ENCODE data around the gene ANKRD40.
"Not testable (repeated sequence)": the region's sequence is repeated elsewhere in the genome, so short reads cannot be mapped to it uniquely, and the experiment has no call there.

The ANKRD40 gene

GRCh38 chr17:50682938-50683337, 24.8 kb downstream of the ANKRD40 start:
- no peak overlapping the region for H2AFZ ChIP-seq (ENCODE audit: low read length)
- no peak overlapping the region for H3K4ac ChIP-seq (ENCODE audit: low read length)
- no peak overlapping the region for H2BK15ac ChIP-seq (ENCODE audit: low read length)
- no peaks in the 10 kb centered on the region for H3K36me3 ChIP-seq (replicated peaks in 1 of 2; ENCODE audit: control insufficient read depth in 2 of 2, insufficient read depth in 2 of 2, low read length in 2 of 2)
- H2BK12ac ChIP-seq (ENCODE audit: low read length): no peak overlapping the region
- no peak overlapping the region for H3K23ac ChIP-seq (ENCODE audit: low read depth, low read length, poor library complexity)
- no peak overlapping the region for H3K14ac ChIP-seq (ENCODE audit: low read length)
- H4K8ac ChIP-seq (ENCODE audit: low read depth, low read length): no peak overlapping the region
- H2AK5ac ChIP-seq (ENCODE audit: low read depth, low read length): no peak overlapping the region
- H3K9ac ChIP-seq (ENCODE audit: low read depth, low read length, poor library complexity): no peak overlapping the region
- no peak overlapping the region for H2BK5ac ChIP-seq (ENCODE audit: low read length)
- H3K4me1 ChIP-seq (ENCODE audit: control insufficient read depth in 2 of 2, insufficient read depth in 1 of 2, low read depth in 1 of 2, low read length in 2 of 2): peaks cover 23 to 26% of the 10 kb centered on the region in 2 donors
- peaks cover 0 to 9% (median 0%) of the 10 kb centered on the region in 3 experiments for H3K27me3 ChIP-seq (ENCODE audit: control insufficient read depth in 3 of 3, insufficient read depth in 3 of 3, low read depth in 1 of 3, low read length in 3 of 3)
- H3K27ac ChIP-seq (replicated peaks; ENCODE audit: low read length): no peak overlapping the region
- H3K4me3 ChIP-seq (ENCODE audit: low read length in 2 of 2): no peak overlapping the region
- no CpG with 5 or more reads among the region's 3 CpGs for WGBS, 2 donors (ENCODE audit: extremely low coverage in 2 of 2, insufficient read length in 2 of 2, insufficient replicate concordance in 1 of 2)
- no peak overlapping the region for H3K4me2 ChIP-seq (ENCODE audit: insufficient read depth, low read length, poor library complexity, severe bottlenecking)
- H3K18ac ChIP-seq (ENCODE audit: low read length): no peak overlapping the region
- H2BK120ac ChIP-seq (ENCODE audit: low read depth, low read length): no peak overlapping the region
- no peak for DNase-seq (ENCODE audit: low spot score)
- no peak overlapping the region for H4K91ac ChIP-seq (ENCODE audit: low read depth, low read length, poor library complexity)
- no peaks in the 10 kb centered on the region for H3K79me1 ChIP-seq (ENCODE audit: low read depth, low read length)
- no peaks in the 10 kb centered on the region for H3K9me3 ChIP-seq (replicated peaks in 1 of 2; ENCODE audit: control insufficient read depth in 2 of 2, insufficient read depth in 1 of 2, low read depth in 1 of 2, low read length in 2 of 2)

- no CpG with 5 or more reads among the region's 3 CpGs for WGBS, 2 donors (ENCODE audit: extremely low coverage in 2 of 2, insufficient read length in 2 of 2, insufficient replicate concordance in 1 of 2)
- Histone ChIP-seq H3K27me3 (ENCODE audit: control insufficient read depth in 3 of 3, insufficient read depth in 3 of 3, low read depth in 1 of 3, low read length in 3 of 3) (peaks cover 0 to 9% (median 0%) of the 10 kb centered on the region in 3 experiments), H2BK120ac (ENCODE audit: low read depth, low read length) (no peak overlapping the region), H3K4me3 (ENCODE audit: low read length in 2 of 2) (no peak overlapping the region), H2BK12ac (ENCODE audit: low read length) (no peak overlapping the region), H2AFZ (ENCODE audit: low read length) (no peak overlapping the region), H2BK5ac (ENCODE audit: low read length) (no peak overlapping the region), H3K23ac (ENCODE audit: low read depth, low read length, poor library complexity) (no peak overlapping the region), H3K4me1 (ENCODE audit: control insufficient read depth in 2 of 2, insufficient read depth in 1 of 2, low read depth in 1 of 2, low read length in 2 of 2) (peaks cover 21 to 26% of the 10 kb centered on the region in 2 donors), H3K36me3 (replicated peaks in 1 of 2; ENCODE audit: control insufficient read depth in 2 of 2, insufficient read depth in 2 of 2, low read length in 2 of 2) (no peaks in the 10 kb centered on the region), H2AK5ac (ENCODE audit: low read depth, low read length) (no peak overlapping the region), H3K9me3 (replicated peaks in 1 of 2; ENCODE audit: control insufficient read depth in 2 of 2, insufficient read depth in 1 of 2, low read depth in 1 of 2, low read length in 2 of 2) (no peaks in the 10 kb centered on the region), H3K14ac (ENCODE audit: low read length) (no peak overlapping the region), H3K4ac (ENCODE audit: low read length) (no peak overlapping the region), H3K18ac (ENCODE audit: low read length) (no peak overlapping the region), H4K91ac (ENCODE audit: low read depth, low read length, poor library complexity) (no peak overlapping the region), H3K79me1 (ENCODE audit: low read depth, low read length) (no peaks in the 10 kb centered on the region), H2BK15ac (ENCODE audit: low read length) (no peak overlapping the region), H3K4me2 (ENCODE audit: insufficient read depth, low read length, poor library complexity, severe bottlenecking) (no peak overlapping the region), H3K9ac (ENCODE audit: low read depth, low read length, poor library complexity) (no peak overlapping the region), H4K8ac (ENCODE audit: low read depth, low read length) (no peak overlapping the region), H3K27ac (replicated peaks; ENCODE audit: low read length) (no peak overlapping the region)
- no peak for DNase-seq (ENCODE audit: low spot score)
Measured at GRCh38 chr17:50682441-50682840, 25.3 kb downstream of the ANKRD40 start.

GRCh38 chr17:50681263-50682200, 26.2 kb downstream of the ANKRD40 start:
- Histone ChIP-seq H2BK15ac (ENCODE audit: low read length) (no peak overlapping the region), H3K18ac (ENCODE audit: low read length) (peak overlapping the region; percentile 17), H3K27ac (replicated peaks; ENCODE audit: low read length) (no peak overlapping the region), H3K23ac (ENCODE audit: low read depth, low read length, poor library complexity) (no peak overlapping the region), H3K9me3 (replicated peaks in 1 of 2; ENCODE audit: control insufficient read depth in 2 of 2, insufficient read depth in 1 of 2, low read depth in 1 of 2, low read length in 2 of 2) (no peaks in the 10 kb centered on the region), H3K79me1 (ENCODE audit: low read depth, low read length) (no peaks in the 10 kb centered on the region), H3K9ac (ENCODE audit: low read depth, low read length, poor library complexity) (no peak overlapping the region), H4K8ac (ENCODE audit: low read depth, low read length) (no peak overlapping the region), H3K4ac (ENCODE audit: low read length) (no peak overlapping the region), H2AK5ac (ENCODE audit: low read depth, low read length) (no peak overlapping the region), H2BK120ac (ENCODE audit: low read depth, low read length) (no peak overlapping the region), H2BK12ac (ENCODE audit: low read length) (no peak overlapping the region), H3K14ac (ENCODE audit: low read length) (no peak overlapping the region), H3K4me2 (ENCODE audit: insufficient read depth, low read length, poor library complexity, severe bottlenecking) (no peak overlapping the region), H3K4me1 (ENCODE audit: control insufficient read depth in 2 of 2, insufficient read depth in 1 of 2, low read depth in 1 of 2, low read length in 2 of 2) (peaks cover 16 to 24% of the 10 kb centered on the region in 2 donors), H3K36me3 (replicated peaks in 1 of 2; ENCODE audit: control insufficient read depth in 2 of 2, insufficient read depth in 2 of 2, low read length in 2 of 2) (no peaks in the 10 kb centered on the region), H2BK5ac (ENCODE audit: low read length) (no peak overlapping the region), H4K91ac (ENCODE audit: low read depth, low read length, poor library complexity) (no peak overlapping the region), H2AFZ (ENCODE audit: low read length) (peak overlapping the region; percentile 80), H3K4me3 (ENCODE audit: low read length in 2 of 2) (no peak overlapping the region), H3K27me3 (ENCODE audit: control insufficient read depth in 3 of 3, insufficient read depth in 3 of 3, low read depth in 1 of 3, low read length in 3 of 3) (peaks cover 0 to 12% (median 0%) of the 10 kb centered on the region in 3 experiments)
- DNase-seq (ENCODE audit: low spot score): no peak
- WGBS, 2 donors (ENCODE audit: extremely low coverage in 2 of 2, insufficient read length in 2 of 2, insufficient replicate concordance in 1 of 2): no CpG with 5 or more reads among the region's 27 CpGs

GRCh38 chr17:50680543-50681262, 27.0 kb downstream of the ANKRD40 start:
- DNase-seq (ENCODE audit: low spot score); H3K23ac ChIP-seq (ENCODE audit: low read depth, low read length, poor library complexity); H3K27ac ChIP-seq (replicated peaks; ENCODE audit: low read length); H3K4me3 ChIP-seq (ENCODE audit: low read length in 2 of 2); H3K18ac ChIP-seq (ENCODE audit: low read length); H4K91ac ChIP-seq (ENCODE audit: low read depth, low read length, poor library complexity); H3K79me1 ChIP-seq (ENCODE audit: low read depth, low read length); H3K9me3 ChIP-seq (replicated peaks in 1 of 2; ENCODE audit: control insufficient read depth in 2 of 2, insufficient read depth in 1 of 2, low read depth in 1 of 2, low read length in 2 of 2); H2BK120ac ChIP-seq (ENCODE audit: low read depth, low read length); H3K9ac ChIP-seq (ENCODE audit: low read depth, low read length, poor library complexity); H2BK12ac ChIP-seq (ENCODE audit: low read length); H3K4ac ChIP-seq (ENCODE audit: low read length); H3K14ac ChIP-seq (ENCODE audit: low read length); H2BK15ac ChIP-seq (ENCODE audit: low read length); H3K36me3 ChIP-seq (replicated peaks in 1 of 2; ENCODE audit: control insufficient read depth in 2 of 2, insufficient read depth in 2 of 2, low read length in 2 of 2); H3K4me2 ChIP-seq (ENCODE audit: insufficient read depth, low read length, poor library complexity, severe bottlenecking); H4K8ac ChIP-seq (ENCODE audit: low read depth, low read length); H2BK5ac ChIP-seq (ENCODE audit: low read length): not testable (repeated sequence)
- WGBS, 2 donors (ENCODE audit: extremely low coverage in 2 of 2, insufficient read length in 2 of 2, insufficient replicate concordance in 1 of 2): no CpG with 5 or more reads among the region's 12 CpGs
- H3K27me3 ChIP-seq (ENCODE audit: control insufficient read depth in 3 of 3, insufficient read depth in 3 of 3, low read depth in 1 of 3, low read length in 3 of 3): peaks cover 0 to 12% (median 0%) of the 10 kb centered on the region in 3 experiments
- peak overlapping the region; percentile 38 for H2AK5ac ChIP-seq (ENCODE audit: low read depth, low read length)
- H3K4me1 ChIP-seq (ENCODE audit: control insufficient read depth in 2 of 2, insufficient read depth in 1 of 2, low read depth in 1 of 2, low read length in 2 of 2): peaks cover 14 to 18% of the 10 kb centered on the region in 2 donors
- H2AFZ ChIP-seq (ENCODE audit: low read length): peak overlapping the region; percentile 80

Data from neuronal stem cell (in vitro differentiated cells).